Duodenal mucosa (tissue), 2 donors: ENCODE results near the gene YOD1.
"Not testable (repeated sequence)": the region's sequence is repeated elsewhere in the genome, so short reads cannot be mapped to it uniquely, and the experiment has no call there.

Experiments
- H3K27ac ChIP-seq: one replicate; pipeline ENCODE4 v1.7.0; 2013; ENCODE audit warnings: low read depth, low read length
- H3K27me3 ChIP-seq, 2 donors: one replicate each; pipeline ENCODE4 v1.7.0; 2013; ENCODE audit warnings: low read length in 2 of 2, control low read depth in 1 of 2; ENCODE audit not compliant: insufficient read depth in 2 of 2, control insufficient read depth in 1 of 2
- H3K36me3 ChIP-seq, 2 donors: one replicate each; pipeline ENCODE4 v1.7.0; 2013; ENCODE audit warnings: low read length in 2 of 2, control low read depth in 1 of 2; ENCODE audit not compliant: insufficient read depth in 2 of 2, control insufficient read depth in 1 of 2
- H3K4me1 ChIP-seq, 2 donors: one replicate each; pipeline ENCODE4 v1.7.0; 2013; ENCODE audit warnings: low read length in 2 of 2, control low read depth in 1 of 2; ENCODE audit not compliant: insufficient read depth in 2 of 2, control insufficient read depth in 1 of 2
- H3K4me3 ChIP-seq, 2 donors: one replicate each; pipeline ENCODE4 v1.7.0; 2013; ENCODE audit warnings: low read length in 2 of 2, low read depth in 1 of 2
- H3K9ac ChIP-seq, 2 donors: one replicate each; pipeline ENCODE4 v1.7.0; 2013; ENCODE audit warnings: low read length in 2 of 2, low read depth in 1 of 2
- H3K9me3 ChIP-seq, 2 donors: one replicate each; pipeline ENCODE4 v1.7.0; 2013; ENCODE audit warnings: low read length in 2 of 2, control low read depth in 1 of 2; ENCODE audit not compliant: control insufficient read depth in 1 of 2

Gene YOD1

DNA sequence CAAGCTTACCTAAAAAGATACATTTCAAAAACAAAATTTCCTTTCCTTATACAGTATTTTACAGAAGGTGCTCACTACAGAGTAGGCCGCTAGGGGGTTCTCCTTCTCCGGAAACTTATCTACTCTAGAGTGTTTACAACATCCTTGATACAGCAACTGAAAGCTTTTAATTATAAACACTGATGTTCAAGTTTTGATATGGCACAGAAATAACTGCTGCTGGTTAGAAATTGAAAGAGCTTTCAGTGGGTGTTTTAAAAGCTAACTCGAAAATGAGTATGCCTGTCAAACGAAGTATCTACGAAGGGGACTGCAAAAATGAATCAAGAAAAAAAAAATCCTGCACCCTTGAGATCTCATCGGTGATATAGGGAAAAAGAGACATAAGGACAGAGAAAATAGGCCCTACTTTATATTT is 1.0 kb downstream of the YOD1 start:
- peak overlapping the region; percentile 85 for H3K27ac ChIP-seq

DNA sequence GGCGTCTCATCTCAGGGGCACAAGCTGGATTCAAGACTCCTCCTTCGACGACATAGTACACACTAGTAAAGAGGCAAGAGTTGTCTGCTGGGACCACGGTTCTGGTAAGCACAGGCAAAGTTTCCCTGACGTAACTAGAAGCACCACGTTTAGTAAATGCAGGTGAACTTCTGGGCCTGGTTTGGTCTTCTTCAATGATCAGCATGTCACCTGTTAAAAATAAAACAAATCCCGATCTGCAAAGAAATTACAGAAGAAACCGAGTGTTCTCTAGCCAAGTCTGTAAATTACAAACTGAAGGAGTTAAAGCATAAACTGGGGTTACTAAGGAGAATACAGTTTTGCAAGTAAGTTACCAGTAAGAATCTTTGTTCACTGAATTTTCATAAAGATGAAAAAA is 1.5 kb downstream of the YOD1 start:
- Histone ChIP-seq H3K27ac (no peak overlapping the region), H3K27me3 (no peaks in the 10 kb centered on the region), H3K4me1 (peaks cover 25 to 48% of the 10 kb centered on the region in 2 donors), H3K9me3 (no peaks in the 10 kb centered on the region), H3K4me3 (peak overlapping the region; percentile 90 to 93), H3K36me3 (peaks cover 14 to 18% of the 10 kb centered on the region in 2 donors), H3K9ac (peak overlapping the region; percentile 0 to 97)

More for the DNA sequence above, 1.0 kb downstream of the YOD1 start:
- H3K9ac ChIP-seq, result peak overlapping the region; percentile 97
- H3K36me3 ChIP-seq, result peaks cover 14 to 18% of the 10 kb centered on the region in 2 donors
- H3K4me3 ChIP-seq, result peak overlapping the region; percentile 90 to 93
- H3K9me3 ChIP-seq, result no peaks in the 10 kb centered on the region
- no peaks in the 10 kb centered on the region for H3K27me3 ChIP-seq
- peaks cover 28 to 53% of the 10 kb centered on the region in 2 donors for H3K4me1 ChIP-seq

DNA sequence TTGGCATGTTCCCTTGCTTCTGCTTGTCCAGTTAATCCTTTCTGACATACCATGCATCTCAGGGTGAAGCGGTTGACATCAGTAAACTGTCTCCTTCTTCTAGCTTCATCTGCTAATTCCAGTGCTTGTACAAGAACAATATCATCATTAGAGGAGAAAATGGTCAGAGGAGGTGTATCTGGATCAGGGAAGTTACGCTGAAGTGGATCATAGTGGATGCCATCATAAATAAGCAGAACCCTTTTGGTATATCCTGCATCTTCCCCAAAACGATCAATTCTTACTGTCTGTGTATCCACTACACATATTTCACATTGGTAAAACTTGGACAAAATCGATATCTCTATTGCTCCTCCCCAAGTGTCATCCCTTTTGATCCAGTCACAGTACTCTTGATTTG is 2.0 kb downstream of the YOD1 start:
- H3K4me1 ChIP-seq, result peaks cover 25 to 44% of the 10 kb centered on the region in 2 donors
- no peak overlapping the region for H3K27ac ChIP-seq
- H3K27me3 ChIP-seq, result no peaks in the 10 kb centered on the region
- peaks cover 14 to 18% of the 10 kb centered on the region in 2 donors for H3K36me3 ChIP-seq
- no peaks in the 10 kb centered on the region for H3K9me3 ChIP-seq
- peak overlapping the region in 1 of 2 donors; percentile 93 for H3K4me3 ChIP-seq
- peak overlapping the region in 1 of 2 donors; percentile 97 for H3K9ac ChIP-seq

GRCh38 chr1:207048041-207048440 is 3.0 kb downstream of the YOD1 start:
- Histone ChIP-seq H3K4me3 (no peak overlapping the region), H3K27ac (no peak overlapping the region), H3K9ac (no peak overlapping the region), H3K4me1 (peaks cover 25 to 44% of the 10 kb centered on the region in 2 donors), H3K36me3 (peaks cover 14 to 22% of the 10 kb centered on the region in 2 donors), H3K27me3 (no peaks in the 10 kb centered on the region), H3K9me3 (no peaks in the 10 kb centered on the region)

DNA sequence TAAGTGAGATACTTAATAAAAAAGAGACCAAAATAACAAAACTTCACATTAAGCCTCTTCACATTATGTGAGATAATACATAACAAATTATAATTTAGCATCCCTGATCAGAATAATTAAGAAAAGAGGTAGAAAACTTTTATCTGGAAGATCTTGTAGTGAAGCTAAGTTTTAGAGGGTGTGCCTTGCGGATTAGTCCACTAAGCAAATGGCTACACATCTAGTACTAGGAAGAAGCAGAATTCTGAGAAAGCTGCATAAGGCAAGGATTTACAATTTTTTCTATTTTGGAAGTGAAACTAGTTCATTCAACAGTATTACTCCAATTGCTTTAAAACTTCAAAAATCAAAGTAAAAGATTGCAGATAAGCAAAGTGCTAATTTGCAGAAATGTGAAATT is 3.5 kb downstream of the YOD1 start:
- Histone ChIP-seq H3K9me3 (no peaks in the 10 kb centered on the region), H3K9ac (no peak overlapping the region), H3K4me1 (peaks cover 24 to 44% of the 10 kb centered on the region in 2 donors), H3K27ac (no peak overlapping the region), H3K36me3 (peaks cover 14 to 22% of the 10 kb centered on the region in 2 donors), H3K27me3 (no peaks in the 10 kb centered on the region), H3K4me3 (no peak overlapping the region)

GRCh38 chr1:207045453-207045852 is 5.6 kb downstream of the YOD1 start:
- H3K9ac ChIP-seq, result no peak overlapping the region
- H3K36me3 ChIP-seq, result peaks cover 14 to 22% of the 10 kb centered on the region in 2 donors
- no peak overlapping the region for H3K4me3 ChIP-seq
- no peaks in the 10 kb centered on the region for H3K9me3 ChIP-seq
- H3K4me1 ChIP-seq, result peaks cover 9 to 35% of the 10 kb centered on the region in 2 donors
- no peak overlapping the region for H3K27ac ChIP-seq
- no peaks in the 10 kb centered on the region for H3K27me3 ChIP-seq

DNA sequence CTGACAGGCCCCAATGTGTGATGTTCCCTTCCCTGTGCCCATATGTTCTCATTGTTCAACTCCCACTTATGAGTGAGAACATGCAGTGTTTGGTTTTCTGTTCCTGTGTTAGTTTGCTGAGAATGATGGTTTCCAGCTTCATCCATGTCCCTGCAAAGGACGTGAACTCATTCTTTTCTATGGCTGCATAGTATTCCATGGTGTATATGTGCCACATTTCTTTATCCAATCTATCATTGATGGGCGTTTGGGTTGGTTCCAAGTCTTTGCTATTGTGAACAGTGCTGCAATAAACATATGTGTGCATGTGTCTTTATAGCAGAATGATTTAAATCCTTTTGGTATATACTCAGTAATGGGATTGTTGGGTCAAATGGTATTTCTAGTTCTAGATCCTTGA is 9.6 kb downstream of the YOD1 start:
- not testable (repeated sequence) for H3K36me3 ChIP-seq, H3K27ac ChIP-seq, H3K9me3 ChIP-seq, H3K9ac ChIP-seq, H3K27me3 ChIP-seq, H3K4me3 ChIP-seq
- peaks cover 0 to 15% of the 10 kb centered on the region in 2 donors for H3K4me1 ChIP-seq

- Histone ChIP-seq H3K4me1 (peaks cover 0 to 5% of the 10 kb centered on the region in 2 donors), H3K4me3 (no peak overlapping the region), H3K27me3 (no peaks in the 10 kb centered on the region), H3K9me3 (no peaks in the 10 kb centered on the region), H3K36me3 (peaks cover 0 to 4% of the 10 kb centered on the region in 2 donors), H3K9ac (no peak overlapping the region), H3K27ac (no peak overlapping the region)
Observed at GRCh38 chr1:207040181-207040533, 10.9 kb downstream of the YOD1 start.

DNA sequence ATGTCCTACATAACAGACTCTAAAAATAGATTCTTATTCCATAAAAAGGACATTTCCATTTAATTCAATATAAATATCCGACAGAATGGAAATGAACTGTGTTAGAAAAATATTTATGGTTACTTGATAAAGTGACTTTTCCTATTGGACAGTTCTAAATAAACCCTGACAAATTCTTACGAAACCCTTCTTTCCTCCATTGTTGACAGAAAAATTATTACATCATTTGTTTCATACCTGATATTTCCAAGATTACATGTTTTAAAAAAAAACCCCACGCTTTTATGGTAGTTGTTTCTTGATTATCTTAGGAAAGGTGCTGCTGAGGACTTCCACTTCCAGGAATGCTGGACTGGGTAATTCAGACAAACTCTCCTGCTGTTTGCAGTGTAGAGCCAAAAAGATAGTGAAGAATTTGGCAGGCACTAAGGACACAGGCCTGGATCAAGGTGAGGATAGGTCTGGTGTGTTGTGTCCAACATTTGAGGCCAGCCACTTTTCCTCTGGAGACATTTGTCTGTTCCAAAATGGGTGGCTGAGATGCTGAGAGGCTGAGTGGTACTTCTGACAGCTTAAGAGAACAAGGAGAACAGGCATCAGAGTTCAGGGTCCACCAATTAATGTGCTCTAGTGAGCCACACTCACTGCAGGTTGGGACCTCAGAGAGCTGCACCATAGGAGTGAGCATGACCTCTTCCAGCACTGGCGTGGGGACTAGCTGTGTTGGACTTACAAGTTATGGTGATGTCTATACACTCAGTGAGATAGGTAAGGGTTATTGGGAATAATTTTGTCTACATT is 11.4 kb downstream of the YOD1 start:
- no peaks in the 10 kb centered on the region for H3K27me3 ChIP-seq
- no peak overlapping the region for H3K4me3 ChIP-seq
- H3K4me1 ChIP-seq, result peaks cover 0 to 5% of the 10 kb centered on the region in 2 donors
- peaks cover 0 to 4% of the 10 kb centered on the region in 2 donors for H3K36me3 ChIP-seq
- H3K9ac ChIP-seq, result no peak overlapping the region
- no peak overlapping the region for H3K27ac ChIP-seq
- H3K9me3 ChIP-seq, result no peaks in the 10 kb centered on the region

GRCh38 chr1:207036865-207037264 is 14.1 kb downstream of the YOD1 start:
- H3K27me3 ChIP-seq, result peaks cover 0 to 3% of the 10 kb centered on the region in 2 donors
- no peak overlapping the region for H3K4me3 ChIP-seq
- H3K4me1 ChIP-seq, result peaks cover 0 to 15% of the 10 kb centered on the region in 2 donors
- no peaks in the 10 kb centered on the region for H3K9me3 ChIP-seq
- H3K36me3 ChIP-seq, result no peaks in the 10 kb centered on the region
- H3K9ac ChIP-seq, result no peak overlapping the region
- H3K27ac ChIP-seq, result no peak overlapping the region
